GM19043 (cell line): ENCODE measurements around the gene COBL.

Experiments used
- ATAC-seq: cut with Tn5 transposase; IDR thresholded peaks from one replicate; pipeline ENCODE4 v1.9.1; 2021; ENCODE audit warnings: low read depth; ENCODE audit not compliant: unreplicated experiment

Gene COBL

DNA sequence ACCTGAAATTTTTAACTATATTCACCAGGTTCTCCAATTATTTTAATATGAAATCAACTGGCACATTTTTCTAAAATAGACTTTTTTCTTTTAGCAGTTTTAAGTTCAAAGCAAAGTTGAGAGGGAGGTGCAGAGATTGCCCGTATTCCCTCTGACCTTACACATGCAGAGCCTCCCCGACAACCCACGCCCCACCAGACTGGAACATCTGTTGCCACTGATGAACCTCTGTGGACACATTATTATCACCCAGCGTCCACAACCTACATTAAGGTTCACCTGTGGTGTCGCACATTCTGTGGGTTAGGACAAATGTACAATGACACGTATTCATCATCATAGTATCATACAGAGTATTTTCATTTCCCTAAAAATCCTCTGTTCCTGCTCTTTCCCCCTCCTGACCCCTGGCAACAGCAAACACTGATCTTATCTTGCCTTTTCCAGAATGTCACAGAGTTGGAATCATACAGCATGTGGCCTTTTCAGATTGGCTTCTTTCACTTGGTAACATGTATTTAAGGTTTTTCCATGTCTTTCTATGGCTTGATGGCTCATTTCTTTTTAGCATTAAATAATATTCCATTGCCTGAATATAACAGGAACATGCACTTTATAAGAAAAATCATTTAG, 37.1 kb downstream of the COBL start:
- no peak for ATAC-seq

DNA sequence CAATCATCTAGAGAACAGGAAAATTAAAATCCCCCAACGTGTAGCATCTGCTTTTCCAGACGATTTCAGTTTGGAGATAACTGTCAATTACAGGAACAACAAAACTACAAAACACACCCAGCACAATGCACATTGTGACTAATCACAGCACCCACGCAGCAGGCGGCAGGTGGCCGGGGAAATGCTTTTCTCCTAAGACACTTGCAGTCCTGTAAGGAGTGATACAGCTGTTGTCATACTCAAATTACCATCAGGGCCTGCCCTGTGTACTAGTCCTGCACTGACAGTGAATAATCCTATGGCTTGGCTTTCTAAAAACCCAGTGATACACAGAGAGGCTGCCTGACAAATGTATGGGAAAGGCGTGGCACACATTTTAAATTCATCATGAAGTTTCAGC, 37.8 kb downstream of the COBL start:
- ATAC-seq, result no peak

DNA sequence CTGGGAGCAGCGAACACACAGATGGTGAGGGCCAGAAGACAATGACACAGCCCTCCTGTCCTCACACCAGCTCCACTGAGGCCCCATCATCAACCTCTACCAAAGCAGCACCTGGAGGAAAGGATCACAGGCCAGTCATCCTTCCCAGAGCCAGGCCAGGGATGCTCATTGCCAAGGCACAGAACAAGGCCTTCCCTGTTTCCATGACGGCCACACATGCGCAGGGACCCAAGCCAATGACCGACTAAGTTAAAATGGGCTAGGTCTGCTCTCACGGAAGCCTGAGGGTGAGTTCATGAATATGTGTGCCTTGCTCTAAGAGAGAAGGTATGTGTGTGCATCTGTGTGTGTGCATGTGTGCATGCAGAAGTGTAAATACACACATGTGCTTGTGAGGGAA, 39.6 kb downstream of the COBL start:
- no peak for ATAC-seq

DNA sequence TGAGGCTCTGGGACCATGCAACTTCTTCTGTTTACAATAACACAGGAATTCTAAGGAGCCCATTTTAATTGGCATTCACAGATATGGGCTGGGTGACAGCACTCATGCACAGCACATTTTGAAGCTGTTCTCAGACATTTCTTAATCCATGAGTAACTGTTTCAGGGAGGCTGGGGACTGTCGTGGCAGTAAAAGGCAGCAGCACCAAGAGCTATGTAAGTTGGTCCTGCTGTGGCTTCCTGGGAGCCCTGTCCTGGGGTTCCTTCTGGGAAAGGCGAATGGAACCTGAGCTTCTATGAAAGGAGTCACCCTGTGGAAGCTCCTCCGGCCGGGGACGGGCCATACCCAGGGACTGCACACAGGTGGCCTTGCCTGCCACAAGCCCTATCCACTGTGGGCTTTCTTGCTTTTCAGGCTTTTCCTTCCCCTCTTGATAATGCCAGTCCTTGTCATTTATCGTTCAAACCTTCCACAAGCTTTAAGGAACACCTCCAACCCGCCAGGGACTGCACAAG, 40.5 kb downstream of the COBL start:
- ATAC-seq, result no peak

DNA sequence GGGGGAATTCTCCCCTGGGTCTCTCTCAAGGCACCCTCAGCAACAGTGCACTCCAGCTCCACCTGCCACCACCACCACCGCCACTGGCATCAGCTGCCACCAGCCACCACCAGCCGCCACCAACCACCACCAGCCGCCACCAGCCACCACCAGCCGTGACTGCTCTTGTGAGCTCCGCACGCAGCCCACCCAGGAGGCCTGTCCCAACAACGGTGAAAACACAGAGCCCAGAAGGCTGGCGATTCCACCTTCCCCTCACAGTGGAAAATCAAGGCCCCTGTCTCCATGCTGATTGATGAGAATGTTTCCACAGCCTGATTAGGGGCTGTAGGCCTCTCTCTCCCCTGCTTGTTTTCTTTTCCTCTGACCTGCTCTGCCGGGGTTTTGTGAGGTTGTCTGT, 41.1 kb downstream of the COBL start:
- no peak for ATAC-seq

DNA sequence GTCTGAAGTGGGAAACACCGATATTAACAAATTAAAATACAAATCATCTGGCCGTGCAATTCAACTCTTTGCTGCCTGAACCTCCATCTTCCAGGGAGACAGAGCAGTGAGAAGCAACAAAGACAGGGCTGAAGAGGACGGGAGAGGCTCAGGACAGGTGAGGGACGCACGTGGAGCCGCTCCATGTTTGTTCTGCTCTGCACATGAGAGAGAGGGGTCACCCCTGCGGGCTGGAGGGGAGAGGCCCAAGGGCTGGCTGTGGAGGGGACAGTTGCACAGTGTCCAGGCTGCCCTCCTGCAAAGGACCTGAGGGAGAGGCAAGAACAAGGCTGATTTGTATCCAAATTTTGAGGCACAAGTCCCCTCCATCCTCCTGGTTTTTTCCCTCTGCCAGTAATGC, 41.7 kb downstream of the COBL start:
- ATAC-seq, result no peak

DNA sequence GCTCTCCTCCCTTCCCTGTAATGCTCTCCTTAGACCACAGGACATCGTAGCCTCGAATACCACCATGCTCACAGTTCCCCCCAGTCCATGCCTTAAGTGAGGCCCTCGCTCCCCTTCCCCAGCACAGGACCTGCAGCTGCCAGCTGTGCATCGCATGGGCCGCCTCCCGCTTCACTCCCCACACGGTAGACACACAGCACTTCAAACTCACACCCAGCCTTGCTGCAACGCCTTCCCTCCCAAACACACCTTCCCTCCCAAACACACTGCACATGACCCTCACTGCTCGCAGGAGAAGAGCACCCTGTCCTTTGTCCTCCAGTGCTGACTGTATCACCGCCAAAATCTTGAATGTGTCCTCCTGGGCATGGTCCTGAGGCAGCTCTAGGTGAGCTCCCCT, 42.6 kb downstream of the COBL start:
- no peak for ATAC-seq

DNA sequence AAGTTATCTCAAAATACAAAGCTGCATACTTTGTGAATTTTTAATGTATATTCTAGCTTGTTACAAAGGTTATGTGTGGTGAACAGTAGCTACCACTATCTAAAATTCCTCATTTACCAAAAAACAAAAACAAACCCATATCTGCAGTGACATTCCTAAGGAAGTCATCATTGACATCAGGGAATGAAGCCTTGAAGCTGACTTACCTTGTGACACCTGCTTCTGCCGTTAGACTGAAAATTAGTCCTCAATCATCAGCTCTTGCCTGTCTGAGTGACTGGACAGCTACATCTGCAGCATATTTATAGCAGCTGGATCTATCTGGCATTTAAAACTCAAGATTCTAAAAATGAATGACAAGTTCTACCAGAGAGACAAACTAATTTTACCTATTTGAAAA, 43.2 kb downstream of the COBL start:
- no peak for ATAC-seq

DNA sequence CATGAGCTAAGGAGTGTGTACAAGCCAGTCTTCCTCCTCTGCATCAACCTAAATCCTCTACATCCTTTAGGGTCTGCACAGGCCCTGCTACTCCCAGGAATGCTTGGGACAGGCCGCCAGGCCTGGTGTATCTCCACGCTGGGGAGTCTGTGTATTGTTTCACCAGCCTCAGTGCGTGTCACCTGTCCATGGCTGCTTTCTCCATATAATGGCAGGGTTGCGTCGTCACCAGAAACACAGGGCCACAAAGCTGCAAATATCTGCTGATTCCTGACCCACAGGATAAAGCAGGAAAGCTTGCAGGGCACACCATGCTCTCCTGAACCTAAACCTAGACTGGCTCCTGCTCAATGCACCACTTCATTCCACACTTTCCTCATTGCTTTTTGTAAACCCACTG, 45.6 kb downstream of the COBL start:
- ATAC-seq, result no peak

DNA sequence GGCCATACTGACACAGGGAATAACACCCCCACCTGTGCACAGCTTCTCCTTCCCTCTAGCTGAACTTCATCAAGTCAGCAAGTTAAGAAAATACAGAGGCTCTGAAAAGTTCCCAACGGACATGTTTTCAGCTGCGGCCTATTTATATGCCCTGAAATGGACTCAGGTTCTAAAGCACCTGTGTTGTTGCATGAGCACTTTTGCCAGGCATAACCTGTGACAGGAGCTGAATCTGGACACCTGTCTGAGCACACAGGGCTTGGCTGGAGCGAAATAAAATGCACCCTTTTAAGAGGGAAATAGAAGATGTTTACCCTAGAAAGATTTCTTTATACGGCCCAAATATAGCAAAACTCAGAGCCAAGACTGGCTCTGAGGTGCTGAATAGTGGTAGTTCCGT, 46.7 kb downstream of the COBL start:
- no peak for ATAC-seq

DNA sequence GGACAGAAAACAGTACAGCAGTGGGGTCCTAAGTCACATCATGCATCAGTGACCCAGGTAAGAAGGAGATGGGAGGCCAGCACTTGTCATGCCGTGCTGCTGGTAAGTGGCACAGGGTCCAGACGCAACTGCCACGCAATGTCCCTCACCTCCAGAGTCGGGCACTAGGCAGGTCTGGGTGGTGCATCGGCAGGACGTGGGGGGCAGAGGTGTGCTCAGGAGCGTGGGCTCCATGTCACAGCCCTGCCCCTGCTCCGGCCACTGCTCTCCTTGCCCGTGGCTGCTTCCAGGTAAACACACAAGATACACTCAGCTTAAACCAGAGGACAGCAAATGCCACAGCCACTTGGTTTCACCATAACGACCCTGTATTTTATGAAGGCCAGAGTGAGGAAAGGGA, 47.3 kb downstream of the COBL start:
- ATAC-seq, result no peak

DNA sequence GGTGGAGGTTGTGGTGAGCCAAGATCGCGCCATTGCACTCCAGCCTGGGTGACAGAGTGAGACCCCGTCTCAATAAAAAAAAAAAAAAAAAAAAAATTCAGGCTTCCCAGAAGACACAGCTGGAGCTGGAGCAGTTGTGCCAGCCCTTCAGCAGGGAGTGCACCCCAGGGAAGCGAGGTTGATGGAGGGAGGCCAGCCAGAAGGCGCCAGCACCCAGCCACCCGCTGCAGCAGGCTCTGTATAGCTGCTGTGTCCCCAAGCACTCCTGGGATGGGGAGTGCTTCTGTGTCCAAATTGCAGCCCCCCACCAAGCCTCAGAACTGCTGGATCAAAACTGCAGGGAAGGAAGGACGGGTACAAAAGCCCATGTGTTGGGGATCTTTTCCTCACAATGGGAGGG, 47.8 kb downstream of the COBL start:
- no peak for ATAC-seq

DNA sequence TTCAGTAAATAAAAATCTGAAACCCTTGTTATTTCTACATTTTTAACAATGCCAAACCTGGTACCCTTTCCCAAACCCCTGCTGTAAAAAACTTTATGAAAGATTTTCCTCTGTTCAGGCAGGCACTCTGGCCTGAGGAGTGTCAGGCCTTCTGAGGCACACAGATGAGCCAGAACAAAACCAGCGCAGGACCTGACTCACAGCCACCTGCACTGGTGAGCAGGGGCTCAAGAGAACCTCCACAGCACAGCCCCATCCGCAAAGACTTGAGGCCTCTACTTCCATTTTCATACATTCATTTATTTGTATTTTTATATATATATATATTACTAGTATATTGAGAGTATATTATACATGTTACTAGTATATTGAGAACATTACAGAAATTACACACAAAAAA, 49.4 kb downstream of the COBL start:
- ATAC-seq, result no peak

DNA sequence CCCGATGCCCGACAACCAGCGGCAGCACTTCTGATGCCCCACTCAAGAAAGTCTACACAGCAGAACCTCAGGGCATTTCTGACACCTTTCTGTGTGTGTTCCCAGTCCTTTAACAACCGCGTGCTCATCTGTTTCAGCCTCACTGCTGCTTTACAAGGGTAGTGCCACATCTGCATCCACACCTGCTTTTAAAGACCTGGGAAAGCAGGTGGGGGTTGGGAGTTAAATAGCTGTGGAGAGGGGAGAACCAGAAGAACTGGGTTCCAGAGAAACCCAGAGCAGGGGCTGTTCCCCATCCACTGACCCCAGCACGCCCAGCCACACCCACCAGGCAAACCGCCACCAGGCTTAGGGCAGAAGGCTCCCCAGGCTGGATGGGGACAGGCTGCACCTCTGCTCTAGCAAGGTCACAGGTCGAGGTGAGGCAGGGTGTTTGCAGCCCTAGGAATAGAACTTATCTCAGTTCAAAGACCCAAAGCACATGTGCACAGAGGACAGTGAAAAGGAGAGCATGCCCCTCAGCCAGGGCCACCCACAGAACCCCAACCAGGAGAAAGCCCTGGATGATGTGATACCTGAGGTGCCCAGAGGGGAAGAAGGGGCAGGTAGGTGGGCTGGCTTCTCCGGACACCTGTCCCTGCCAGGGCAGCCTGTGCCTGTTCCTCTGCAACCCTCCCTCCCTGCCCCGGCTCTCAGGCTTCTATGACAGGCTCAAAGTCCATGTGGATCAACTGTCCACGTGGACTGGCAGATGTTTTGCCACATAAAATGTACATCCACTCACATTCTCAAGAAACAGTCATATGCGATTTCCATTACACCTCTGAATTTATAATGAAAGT, 51.3 kb downstream of the COBL start:
- ATAC-seq, result no peak

DNA sequence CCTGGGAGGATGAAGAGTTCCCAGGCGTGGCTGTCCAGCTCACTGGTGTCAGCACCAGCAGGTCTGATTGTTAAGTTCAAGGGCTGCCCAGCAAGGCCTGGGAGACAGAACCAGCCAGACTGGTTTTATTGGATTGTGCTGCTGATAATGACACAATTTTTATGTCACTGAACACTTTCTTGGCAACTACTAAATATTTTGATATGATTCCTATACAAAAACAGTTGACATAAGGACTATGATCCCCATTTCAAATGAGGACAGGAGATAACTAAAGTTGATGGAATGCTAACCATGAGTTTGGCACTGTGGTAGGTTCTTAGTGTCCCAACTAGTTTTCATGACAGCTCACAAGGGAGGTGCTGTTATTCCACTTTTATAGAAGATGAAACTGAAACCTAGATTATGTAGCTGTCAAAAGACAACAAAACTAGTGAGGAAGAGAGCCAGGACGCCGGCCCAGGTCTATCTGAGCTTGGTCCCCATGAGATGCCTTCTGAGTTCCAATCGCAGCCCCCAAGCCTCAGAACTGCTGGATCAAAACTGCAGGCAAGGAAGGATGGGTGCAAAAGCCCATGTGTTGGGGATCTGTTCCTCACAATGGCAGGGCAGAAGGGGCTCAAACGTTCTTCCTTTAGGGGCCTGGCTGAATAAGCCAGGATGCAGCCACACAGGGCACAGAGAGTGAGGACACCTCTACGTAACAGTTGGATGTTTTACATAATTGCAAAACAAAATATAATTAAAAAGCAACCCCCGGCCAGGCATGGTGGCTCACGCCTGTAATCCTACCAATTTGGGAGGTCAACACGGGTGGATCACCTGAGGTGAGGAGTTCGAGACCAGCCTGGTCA, 52.8 kb downstream of the COBL start:
- ATAC-seq, result no peak

DNA sequence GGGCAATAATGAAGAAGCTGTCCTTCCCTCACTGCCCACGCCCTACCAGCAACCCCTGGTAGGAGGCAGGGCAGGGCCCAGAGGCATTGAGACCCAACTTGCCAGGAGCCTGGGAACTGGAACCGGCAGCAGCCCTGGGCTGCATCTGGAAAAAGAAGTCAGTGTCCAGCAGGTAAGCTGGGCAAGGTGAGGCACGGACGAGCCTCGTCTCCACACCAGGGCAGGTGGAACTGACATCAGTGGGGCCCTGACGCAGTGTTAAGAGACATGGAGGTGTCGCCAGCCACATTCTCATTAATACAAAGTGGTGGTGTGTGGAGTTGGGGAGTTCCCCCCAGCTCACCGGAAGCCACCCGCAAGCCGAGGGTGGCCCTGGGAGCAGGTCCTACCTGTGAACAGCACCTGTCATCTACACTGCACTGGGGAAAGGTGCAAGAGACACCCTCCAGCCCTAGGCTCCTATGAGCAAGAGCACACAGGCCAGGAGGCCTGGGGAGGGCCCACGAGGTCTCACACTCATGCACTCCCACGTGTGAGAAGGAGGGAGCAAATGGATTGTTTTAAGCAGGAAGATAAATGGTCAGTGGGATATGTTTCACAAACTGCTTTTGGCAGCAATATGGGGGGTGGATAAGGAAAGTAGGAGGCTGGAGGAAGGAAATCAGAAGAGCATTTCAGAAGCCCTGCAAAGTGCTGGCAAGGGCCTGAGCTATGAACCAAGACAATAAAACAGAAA, 53.6 kb downstream of the COBL start:
- no peak for ATAC-seq

DNA sequence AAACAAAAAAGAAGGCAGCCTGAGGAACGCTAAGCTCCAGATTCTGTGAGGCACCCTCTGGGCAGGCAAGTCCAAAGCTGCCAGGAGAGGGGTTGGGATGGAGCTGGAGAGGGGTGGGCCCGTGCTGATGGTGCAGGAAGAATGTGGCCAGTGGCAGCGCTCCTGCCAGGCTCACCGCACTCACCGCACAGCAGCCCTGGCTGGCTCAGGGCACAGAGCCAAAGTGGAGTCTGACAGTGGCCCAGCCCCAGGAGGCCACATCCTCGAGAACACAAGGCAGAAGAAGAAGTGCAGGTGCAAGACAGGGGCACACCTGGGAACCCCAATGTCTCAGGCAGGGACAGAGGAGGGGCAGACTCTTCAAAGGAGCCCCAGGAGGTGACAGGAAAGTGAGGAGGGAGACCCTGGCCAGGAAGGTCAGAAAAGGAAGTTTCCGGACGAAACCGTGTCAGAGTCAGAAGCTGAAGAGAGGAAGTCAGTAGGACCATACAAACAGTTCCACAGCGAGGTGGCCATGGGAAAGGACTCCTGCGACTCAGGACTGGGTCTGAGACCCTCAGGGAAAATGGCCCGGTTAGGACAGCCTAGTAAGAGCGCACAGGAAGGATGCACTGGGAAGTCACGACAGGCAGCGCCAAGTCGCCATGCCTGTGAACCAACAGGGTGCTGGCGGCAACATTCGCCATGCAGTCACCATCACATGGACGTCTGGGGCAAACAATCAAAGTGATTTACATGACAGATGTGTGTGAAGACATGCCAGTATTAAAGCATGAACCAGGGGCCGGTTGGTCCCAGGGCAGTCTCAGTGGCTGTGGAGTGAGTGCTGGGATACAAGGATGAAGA, 54.4 kb downstream of the COBL start:
- no peak for ATAC-seq

DNA sequence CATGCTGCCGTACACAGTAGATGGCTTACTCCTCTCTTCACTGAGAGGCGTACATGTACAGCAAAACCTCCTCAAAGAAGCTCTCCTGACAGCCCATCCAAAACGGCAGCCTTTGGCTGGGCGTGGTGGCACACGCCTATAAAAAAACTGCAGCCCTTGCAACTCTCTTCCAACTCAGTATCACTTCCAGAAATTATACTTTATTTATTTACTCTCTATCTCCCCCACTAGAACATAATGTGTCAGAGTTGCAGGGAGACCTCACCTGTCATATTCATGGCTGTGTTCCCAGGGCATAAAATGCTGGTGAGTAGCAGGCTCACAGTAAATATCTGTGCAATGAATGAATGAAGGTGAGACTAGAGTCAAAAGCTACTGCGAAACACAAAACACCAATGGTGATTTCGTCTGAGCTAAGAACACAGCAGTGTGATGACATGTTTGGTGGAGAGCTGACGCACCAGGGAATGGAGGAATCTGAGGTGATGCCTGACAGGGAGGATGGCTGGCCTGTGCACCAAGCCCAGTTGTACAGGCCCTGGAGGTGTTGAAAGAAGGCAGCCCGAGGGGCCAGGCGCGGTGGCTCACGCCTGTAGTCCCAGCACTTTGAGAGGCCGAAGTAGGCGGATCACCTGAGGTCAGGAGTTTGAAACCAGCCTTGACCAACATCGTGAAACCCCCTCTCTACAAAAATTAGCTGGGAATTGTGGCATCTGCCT, 55.3 kb downstream of the COBL start:
- ATAC-seq, result no peak

DNA sequence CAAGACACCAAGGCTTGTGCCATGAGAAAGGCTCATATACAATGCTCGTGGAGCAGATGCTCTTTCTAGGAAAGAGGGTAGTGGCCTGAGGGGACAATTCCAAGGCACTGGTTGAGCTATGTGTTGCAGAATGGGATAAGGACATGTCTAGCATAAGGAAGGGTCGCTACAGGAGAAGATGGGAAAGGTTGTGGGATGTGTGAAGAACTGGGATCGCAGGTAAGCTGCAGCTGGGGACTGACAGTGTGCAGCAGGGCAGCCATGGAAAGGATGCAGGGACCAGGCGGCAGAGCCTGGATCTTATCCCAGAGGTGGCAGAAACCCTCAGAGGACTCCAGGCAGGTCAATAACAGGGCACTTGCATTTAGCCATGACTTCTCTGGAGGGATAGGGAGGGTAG, 56.1 kb downstream of the COBL start:
- no peak for ATAC-seq
